GM12864 (cell line): ENCODE results near the gene CSPG5.

Experiments used
- DNase-seq: peaks from one replicate; pipeline ENCODE4 v3.0.0-alpha.2; 2011; ENCODE audit warnings: low read depth
- H3K4me3 ChIP-seq: 2 replicates; pipeline ENCODE4 v1.5.1; 2011; ENCODE audit warnings: mild to moderate bottlenecking, low read depth, low read length, control low read depth
- TF ChIP-seq, protein P1 (sequence below): IDR thresholded peaks from 2 replicates; pipeline ENCODE4 v1.5.1; 2011; ENCODE audit warnings: low read depth, mild to moderate bottlenecking, moderate library complexity, low read length, control low read depth, inconsistent platforms; ENCODE audit errors: missing control alignments

The CSPG5 gene

DNA sequence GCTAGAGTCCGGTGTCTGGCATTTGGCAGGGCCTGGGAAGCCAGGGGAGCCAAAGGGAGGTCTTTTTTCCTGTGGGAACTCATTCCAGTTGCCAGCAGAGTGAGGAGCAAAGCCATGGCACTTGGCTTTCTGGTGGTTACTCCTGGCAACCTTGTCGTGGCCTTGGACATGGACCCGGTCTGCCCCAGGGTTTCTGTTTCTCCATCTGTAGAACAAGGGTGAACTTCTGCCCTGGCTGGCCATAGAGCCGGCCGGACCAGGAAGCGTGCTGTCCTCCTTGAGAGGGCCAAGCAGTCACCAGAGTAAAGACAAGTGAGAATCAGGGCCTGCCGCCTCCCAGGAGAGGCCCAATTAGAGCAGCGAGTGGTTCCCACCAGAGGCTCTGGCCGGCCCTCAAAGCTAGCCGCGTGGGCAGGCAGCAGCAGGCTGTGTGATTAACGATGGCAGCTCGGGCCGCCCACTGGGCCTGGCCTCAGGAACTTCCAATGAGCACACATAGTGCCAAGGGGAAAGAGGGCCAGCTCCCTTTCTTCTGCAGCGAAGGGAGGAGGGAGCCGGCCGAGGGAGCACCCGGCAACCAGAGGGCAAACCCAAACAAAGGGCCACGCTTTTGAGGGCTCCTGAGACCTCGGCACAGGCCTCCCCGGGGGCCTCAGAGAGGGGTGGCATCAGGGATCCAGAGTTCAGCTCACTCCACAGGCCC lies 36.0 kb downstream of the CSPG5 start:
- TF ChIP-seq, protein P1, sequence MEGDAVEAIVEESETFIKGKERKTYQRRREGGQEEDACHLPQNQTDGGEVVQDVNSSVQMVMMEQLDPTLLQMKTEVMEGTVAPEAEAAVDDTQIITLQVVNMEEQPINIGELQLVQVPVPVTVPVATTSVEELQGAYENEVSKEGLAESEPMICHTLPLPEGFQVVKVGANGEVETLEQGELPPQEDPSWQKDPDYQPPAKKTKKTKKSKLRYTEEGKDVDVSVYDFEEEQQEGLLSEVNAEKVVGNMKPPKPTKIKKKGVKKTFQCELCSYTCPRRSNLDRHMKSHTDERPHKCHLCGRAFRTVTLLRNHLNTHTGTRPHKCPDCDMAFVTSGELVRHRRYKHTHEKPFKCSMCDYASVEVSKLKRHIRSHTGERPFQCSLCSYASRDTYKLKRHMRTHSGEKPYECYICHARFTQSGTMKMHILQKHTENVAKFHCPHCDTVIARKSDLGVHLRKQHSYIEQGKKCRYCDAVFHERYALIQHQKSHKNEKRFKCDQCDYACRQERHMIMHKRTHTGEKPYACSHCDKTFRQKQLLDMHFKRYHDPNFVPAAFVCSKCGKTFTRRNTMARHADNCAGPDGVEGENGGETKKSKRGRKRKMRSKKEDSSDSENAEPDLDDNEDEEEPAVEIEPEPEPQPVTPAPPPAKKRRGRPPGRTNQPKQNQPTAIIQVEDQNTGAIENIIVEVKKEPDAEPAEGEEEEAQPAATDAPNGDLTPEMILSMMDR: no peak
- H3K4me3 ChIP-seq: no peak overlapping the region
- DNase-seq: no peak

DNA sequence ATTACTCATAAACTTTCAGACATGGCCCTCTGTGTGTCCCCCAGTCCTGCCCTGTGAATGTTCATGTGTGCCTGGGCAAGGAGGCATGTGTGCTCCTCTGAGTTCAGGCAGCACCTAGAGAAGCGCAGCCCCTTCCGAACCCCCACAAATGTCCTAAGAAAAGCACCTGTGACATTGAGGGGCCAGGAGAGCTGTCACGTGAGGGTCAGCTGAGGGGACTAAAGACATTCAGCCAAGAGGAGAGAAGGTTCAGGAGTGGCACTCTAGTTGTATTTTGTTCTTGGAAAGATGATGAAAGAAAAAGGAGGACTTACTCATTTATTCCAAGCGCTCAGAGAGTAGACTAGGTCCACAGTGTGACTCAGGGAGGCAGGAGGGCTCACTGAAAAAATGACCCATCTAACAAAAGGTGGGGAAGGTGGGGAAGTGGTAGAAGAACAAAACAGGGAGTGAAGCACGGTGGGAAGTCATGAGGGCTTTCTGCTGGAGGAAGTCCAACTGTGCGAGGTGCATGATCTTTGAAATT lies 37.0 kb downstream of the CSPG5 start:
- no peak for DNase-seq
- H3K4me3 ChIP-seq: no peak overlapping the region
- TF ChIP-seq, protein P1: no peak

DNA sequence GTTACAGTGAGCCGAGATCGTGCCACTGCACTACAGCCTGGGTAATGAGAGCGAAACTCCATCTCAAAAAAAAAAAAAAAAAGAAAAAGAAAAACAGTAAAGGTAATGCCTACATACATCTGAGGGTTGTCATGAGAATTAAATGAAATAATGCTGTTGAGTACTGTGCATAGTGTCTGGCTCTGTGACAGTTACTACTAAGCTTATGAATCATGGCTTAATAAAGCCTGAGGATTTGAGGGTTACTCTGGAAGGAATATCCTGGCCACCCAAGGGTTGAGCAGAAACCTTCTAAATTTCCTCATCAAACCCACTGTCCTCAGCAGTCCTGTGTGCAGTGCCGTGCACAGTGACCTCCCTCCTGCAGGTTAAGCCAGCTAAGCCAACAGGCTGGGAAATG lies 38.4 kb downstream of the CSPG5 start:
- DNase-seq: no peak
- H3K4me3 ChIP-seq: no peak overlapping the region
- TF ChIP-seq, protein P1: no peak

DNA sequence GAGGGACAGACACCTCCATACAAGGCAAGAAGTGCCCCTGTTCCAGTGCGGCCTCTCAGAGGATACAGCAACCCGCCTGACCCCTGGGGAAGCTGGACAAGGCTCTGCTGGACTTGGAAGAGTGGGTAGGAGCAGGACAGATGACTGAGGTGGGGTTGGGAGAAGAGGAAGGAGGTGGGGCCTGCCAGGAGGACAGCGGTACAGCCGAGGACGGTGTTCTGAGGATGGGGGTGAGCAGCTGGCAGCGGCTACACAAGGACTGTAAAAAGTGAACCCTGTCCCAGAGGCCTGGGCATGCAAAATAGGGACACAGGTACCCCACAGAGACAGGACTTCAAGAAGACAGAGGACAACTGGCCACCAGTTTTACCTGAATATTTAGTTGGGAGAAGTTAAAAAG lies 41.7 kb downstream of the CSPG5 start:
- no peak for DNase-seq
- TF ChIP-seq, protein P1: no peak
- H3K4me3 ChIP-seq: no peak overlapping the region

DNA sequence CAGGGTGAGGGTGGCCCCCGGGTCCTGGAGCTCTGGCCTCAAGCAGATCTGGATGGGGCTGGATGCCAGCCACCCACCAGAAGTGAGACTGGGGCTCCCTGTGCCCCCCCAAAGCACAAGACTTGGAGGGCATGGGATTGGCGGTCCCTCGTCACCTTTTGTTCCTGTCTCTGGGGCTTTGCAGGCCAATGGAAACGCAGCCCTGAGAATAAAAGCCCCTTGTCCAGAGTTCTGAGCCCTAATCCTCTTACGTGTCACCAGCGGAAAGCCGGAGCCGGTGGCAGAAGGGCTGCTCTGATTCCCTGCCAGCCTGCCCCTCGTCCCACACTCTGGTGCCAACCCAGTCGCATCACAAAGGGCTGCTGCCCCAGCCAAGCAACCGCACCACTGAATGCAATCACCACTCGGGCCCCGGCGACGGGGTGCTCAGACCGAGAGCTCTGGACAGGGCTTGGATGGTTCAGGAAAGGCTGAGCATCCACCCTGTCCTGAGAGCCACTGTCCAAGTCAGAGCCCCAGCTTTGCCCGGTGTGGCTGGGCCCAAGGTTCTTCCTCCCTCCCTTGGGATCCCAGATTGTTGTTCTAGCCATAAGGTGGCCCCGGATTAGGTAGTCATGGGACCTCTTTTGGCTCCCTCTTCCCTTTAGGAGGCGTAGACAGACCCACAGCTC lies 42.3 kb downstream of the CSPG5 start:
- no peak for DNase-seq
- H3K4me3 ChIP-seq: no peak overlapping the region
- TF ChIP-seq, protein P1: no peak

DNA sequence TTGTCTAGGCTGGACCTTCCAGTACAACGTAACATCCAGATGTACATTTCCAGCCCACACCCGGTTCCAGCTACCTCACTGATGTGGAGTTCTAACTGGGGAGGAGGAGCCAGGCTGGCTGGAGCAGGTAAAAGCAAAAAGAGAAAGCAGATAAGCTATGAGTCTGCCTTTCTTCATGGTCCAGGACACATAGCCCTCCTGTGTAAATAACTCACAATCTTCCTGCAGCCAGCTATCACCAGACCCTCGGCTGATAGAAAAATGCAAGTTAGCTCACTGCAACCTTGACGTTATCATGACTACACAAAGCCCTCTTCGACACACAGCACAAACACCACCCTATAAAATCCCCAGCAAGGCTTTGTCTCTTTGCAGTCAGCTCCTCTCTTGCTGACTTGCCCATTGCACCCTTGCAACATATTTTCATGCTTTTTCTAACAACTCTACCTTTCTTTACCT lies 44.6 kb downstream of the CSPG5 start:
- H3K4me3 ChIP-seq: no peak overlapping the region
- no peak for DNase-seq
- TF ChIP-seq, protein P1: no peak
